Lower lobe of right lung (tissue), 2 donors: ENCODE measurements around the gene PRPS2. TPM values are rescaled to one million over a fixed set of nuclear protein-coding genes. Genes with fewer than 3 reads are reported as not detected.

Experiments
- ATAC-seq, 2 donors: fragments of 200-7000 bp; cut with Tn5 transposase; one replicate each; pipeline ENCODE4 v1.9.1; 2020 to 2022; ENCODE audit warnings: mild to moderate bottlenecking in 2 of 2, moderate library complexity in 2 of 2
- DNase-seq: peaks from one replicate; pipeline ENCODE4 v3.0.0-alpha.2; 2020
- H3K27ac ChIP-seq: fragments of 200-600 bp; one replicate; pipeline ENCODE4 v1.8.0; 2022
- H3K27me3 ChIP-seq: fragments of 200-600 bp; one replicate; pipeline ENCODE4 v1.8.0; 2022; ENCODE audit warnings: low read depth
- H3K36me3 ChIP-seq: fragments of 200-600 bp; one replicate; pipeline ENCODE4 v1.8.0; 2022; ENCODE audit warnings: mild to moderate bottlenecking
- H3K4me1 ChIP-seq: fragments of 200-600 bp; one replicate; pipeline ENCODE4 v1.8.0; 2022
- H3K4me3 ChIP-seq: fragments of 200-600 bp; one replicate; pipeline ENCODE4 v1.8.0; 2022; ENCODE audit warnings: mild to moderate bottlenecking
- H3K9me3 ChIP-seq: fragments of 200-600 bp; one replicate; pipeline ENCODE4 v1.8.0; 2022
- intact Hi-C: fragments of 100-400 bp; cut with DNase I; formaldehyde crosslinking; loops from one replicate; pipeline ENCODE4 v1.11.0; 2022
- total RNA-seq: library from RNA; stranded (reverse); fragmentation: NEBNext Ultra II Directional; extraction: Animal tissue kit (Norgen Biotek cat#: 25700); gene quantifications from one replicate; pipeline ENCODE4 v1.2.1, GENCODE V29; 2021
- TF ChIP-seq, protein P1 (sequence below): fragments of 200-600 bp; IDR thresholded peaks from one replicate; pipeline ENCODE4 v1.8.0; 2022; ENCODE audit warnings: antibody characterized with exemption, mild to moderate bottlenecking
- donor health status: DM: no; HTN: yes; CAD: no; lungs with severe emphysema.

The PRPS2 gene
- total RNA-seq, 1 donor from 2014 or later = 26.3 TPM

DNA sequence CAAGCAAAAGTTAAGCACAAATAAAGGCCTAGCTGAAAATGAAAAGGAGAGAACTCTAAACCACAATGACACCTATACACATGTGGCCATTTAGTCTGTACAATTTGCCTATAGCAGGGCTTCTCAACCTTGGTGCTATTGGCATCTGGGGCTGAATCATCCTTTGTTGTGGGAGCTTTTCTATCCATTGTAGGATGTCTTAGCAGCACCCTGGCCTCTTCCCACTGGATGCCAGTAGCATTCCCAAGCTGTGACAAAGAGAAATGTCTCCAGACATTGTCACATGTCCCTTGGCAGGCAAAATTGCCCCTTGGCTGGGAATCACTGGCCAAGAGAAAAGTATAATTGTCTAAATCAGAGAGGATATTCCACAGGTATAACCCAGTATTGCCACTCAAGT, 13.5 kb upstream of the PRPS2 start:
- DNase-seq (no peak), ATAC-seq (no peak)
- no peaks in the 10 kb centered on the region for H3K9me3 ChIP-seq
- no peaks in the 10 kb centered on the region for H3K27me3 ChIP-seq
- no peak overlapping the region for H3K4me3 ChIP-seq
- TF ChIP-seq, protein P1, sequence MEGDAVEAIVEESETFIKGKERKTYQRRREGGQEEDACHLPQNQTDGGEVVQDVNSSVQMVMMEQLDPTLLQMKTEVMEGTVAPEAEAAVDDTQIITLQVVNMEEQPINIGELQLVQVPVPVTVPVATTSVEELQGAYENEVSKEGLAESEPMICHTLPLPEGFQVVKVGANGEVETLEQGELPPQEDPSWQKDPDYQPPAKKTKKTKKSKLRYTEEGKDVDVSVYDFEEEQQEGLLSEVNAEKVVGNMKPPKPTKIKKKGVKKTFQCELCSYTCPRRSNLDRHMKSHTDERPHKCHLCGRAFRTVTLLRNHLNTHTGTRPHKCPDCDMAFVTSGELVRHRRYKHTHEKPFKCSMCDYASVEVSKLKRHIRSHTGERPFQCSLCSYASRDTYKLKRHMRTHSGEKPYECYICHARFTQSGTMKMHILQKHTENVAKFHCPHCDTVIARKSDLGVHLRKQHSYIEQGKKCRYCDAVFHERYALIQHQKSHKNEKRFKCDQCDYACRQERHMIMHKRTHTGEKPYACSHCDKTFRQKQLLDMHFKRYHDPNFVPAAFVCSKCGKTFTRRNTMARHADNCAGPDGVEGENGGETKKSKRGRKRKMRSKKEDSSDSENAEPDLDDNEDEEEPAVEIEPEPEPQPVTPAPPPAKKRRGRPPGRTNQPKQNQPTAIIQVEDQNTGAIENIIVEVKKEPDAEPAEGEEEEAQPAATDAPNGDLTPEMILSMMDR = no peak
- H3K27ac ChIP-seq = no peak overlapping the region
- no peaks in the 10 kb centered on the region for H3K36me3 ChIP-seq
- intact Hi-C loops = no loop called here
- no peaks in the 10 kb centered on the region for H3K4me1 ChIP-seq

DNA sequence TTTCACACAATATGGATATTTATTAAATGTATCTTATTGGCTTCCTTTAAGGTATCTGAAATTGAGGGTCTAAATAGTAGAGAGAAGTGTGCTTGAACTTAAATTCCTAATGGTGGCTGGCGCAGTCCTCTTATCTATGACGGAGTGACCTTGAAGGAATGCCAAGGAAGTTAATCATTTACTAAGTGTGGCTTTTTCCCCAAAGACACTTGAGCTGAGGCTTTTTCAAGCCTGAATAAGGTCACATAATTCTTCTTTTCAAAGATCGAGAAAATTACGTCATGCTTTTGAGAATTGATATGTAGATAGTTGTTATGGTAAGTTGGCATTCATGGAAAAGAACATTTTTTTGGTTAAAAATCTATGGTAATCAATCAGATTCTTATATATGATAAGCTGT, 11.7 kb upstream of the PRPS2 start:
- Histone ChIP-seq H3K36me3 (no peaks in the 10 kb centered on the region), H3K27me3 (no peaks in the 10 kb centered on the region), H3K9me3 (no peaks in the 10 kb centered on the region), H3K27ac (no peak overlapping the region), H3K4me3 (no peak overlapping the region), H3K4me1 (no peaks in the 10 kb centered on the region)
- ATAC-seq = peak in 1 of 2 donors; percentile 87
- DNase-seq = no peak
- TF ChIP-seq, protein P1 = no peak
- intact Hi-C loops = no loop called here

DNA sequence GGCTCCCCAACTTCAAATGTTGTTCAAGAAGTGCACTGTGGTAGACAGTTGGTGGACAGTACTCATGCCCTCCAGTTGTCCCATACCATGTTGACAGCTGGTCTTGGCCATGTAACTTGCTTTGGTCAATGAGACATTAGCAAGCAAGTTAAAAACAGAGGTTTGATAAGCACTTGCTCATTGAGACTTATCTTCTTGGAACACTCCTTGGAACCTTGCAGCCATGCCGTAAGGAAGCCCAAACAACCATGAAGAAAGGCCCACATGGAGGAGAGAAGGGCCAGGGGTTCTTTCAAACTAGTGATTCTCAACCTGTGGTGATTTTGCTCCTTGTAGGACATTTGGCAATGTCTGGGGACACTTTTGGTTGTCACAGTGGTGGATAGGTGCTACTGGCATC, 2.6 kb upstream of the PRPS2 start:
- Histone ChIP-seq H3K36me3 (no peaks in the 10 kb centered on the region), H3K9me3 (no peaks in the 10 kb centered on the region), H3K4me3 (no peak overlapping the region), H3K27ac (no peak overlapping the region), H3K4me1 (no peaks in the 10 kb centered on the region), H3K27me3 (no peaks in the 10 kb centered on the region)
- no peak for ATAC-seq
- TF ChIP-seq, protein P1 = no peak
- intact Hi-C loops = no loop called here
- no peak for DNase-seq

DNA sequence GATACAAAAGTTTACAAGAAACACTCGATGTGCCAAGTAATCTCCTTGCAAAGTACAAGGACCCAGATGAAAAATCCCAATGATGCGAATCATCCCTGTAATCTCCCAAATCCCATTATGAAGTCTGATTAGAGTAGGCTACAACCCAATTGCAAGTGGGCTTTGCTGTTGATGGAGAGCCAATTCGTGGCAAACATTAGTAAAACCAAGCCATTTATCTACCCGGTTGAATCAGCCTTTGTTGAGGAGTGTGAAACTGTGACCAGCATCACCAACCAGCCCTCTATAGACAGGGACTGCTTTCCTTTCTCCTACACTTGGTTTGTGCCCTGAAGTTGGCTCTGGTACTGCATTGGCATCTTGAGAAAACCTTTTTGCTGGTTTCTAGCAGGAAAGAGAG, 1.2 kb upstream of the PRPS2 start:
- H3K4me3 ChIP-seq = no peak overlapping the region
- DNase-seq (no peak), ATAC-seq (no peak)
- H3K36me3 ChIP-seq = no peaks in the 10 kb centered on the region
- intact Hi-C loops = no loop called here
- H3K9me3 ChIP-seq = no peaks in the 10 kb centered on the region
- H3K27ac ChIP-seq = no peak overlapping the region
- no peaks in the 10 kb centered on the region for H3K4me1 ChIP-seq
- H3K27me3 ChIP-seq = no peaks in the 10 kb centered on the region
- TF ChIP-seq, protein P1 = no peak

DNA sequence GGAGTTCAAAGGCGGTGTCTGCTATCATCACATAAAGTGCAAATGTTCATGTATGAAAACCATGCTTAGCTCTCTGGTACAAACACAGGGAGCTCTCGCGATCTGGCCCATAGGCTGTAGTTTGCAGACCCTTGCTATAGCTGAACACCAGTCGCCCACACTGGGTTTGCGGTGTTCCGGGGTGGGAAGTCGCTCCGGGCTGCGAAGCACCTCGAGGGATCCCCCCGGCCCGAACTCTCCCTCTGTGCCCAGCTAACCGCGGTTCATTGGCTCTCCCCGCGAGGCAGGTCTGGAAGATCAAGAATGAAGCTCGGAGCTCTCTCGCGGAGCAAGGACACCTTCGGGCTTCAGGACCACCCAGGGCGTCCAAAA, 341 bp upstream of the PRPS2 start:
- H3K4me3 ChIP-seq = peak overlapping the region; percentile 59
- no peak for ATAC-seq
- no peaks in the 10 kb centered on the region for H3K36me3 ChIP-seq
- no peak overlapping the region for H3K27ac ChIP-seq
- DNase-seq = no peak
- intact Hi-C loops = no loop called here
- H3K4me1 ChIP-seq = no peaks in the 10 kb centered on the region
- no peaks in the 10 kb centered on the region for H3K9me3 ChIP-seq
- TF ChIP-seq, protein P1 = no peak
- no peaks in the 10 kb centered on the region for H3K27me3 ChIP-seq

DNA sequence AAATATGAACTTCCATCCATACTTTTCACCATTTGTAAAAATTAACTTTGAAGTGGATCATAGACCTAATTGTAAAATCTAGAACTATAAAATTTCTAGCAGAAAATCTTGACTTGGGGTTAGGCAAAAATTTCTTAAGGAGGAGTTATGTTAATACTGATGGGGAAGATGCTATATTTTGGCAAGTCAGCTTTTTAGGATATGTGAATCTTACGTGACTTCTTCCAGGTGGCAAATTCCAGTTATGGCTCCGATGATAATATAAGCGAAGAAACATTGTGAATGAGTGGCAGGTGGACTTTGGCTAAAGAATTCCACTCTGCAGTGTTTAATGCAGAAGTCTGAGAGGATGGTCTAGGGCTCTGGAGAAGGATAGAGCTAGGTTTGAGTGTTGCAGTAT, 1.5 kb downstream of the PRPS2 start:
- H3K36me3 ChIP-seq = no peaks in the 10 kb centered on the region
- intact Hi-C loops = no loop called here
- H3K4me1 ChIP-seq = no peaks in the 10 kb centered on the region
- TF ChIP-seq, protein P1 = no peak
- H3K9me3 ChIP-seq = no peaks in the 10 kb centered on the region
- no peaks in the 10 kb centered on the region for H3K27me3 ChIP-seq
- no peak for DNase-seq
- no peak overlapping the region for H3K27ac ChIP-seq
- no peak overlapping the region for H3K4me3 ChIP-seq
- ATAC-seq = no peak
